Thoracic aorta endothelial cell (primary cell): ENCODE data around the gene PIGM. TPM values are rescaled to one million over a fixed set of nuclear protein-coding genes. Genes with fewer than 3 reads are reported as not detected.

Source experiments
- total RNA-seq: library from RNA; depleted of rRNA; stranded (reverse); fragments of >200 nt; gene quantifications from 2 replicates; pipeline ENCODE4 v1.2.3, GENCODE V29; 2012

Gene PIGM
- 6.5 and 6.9 TPM in 2 replicates for total RNA-seq

DNA sequence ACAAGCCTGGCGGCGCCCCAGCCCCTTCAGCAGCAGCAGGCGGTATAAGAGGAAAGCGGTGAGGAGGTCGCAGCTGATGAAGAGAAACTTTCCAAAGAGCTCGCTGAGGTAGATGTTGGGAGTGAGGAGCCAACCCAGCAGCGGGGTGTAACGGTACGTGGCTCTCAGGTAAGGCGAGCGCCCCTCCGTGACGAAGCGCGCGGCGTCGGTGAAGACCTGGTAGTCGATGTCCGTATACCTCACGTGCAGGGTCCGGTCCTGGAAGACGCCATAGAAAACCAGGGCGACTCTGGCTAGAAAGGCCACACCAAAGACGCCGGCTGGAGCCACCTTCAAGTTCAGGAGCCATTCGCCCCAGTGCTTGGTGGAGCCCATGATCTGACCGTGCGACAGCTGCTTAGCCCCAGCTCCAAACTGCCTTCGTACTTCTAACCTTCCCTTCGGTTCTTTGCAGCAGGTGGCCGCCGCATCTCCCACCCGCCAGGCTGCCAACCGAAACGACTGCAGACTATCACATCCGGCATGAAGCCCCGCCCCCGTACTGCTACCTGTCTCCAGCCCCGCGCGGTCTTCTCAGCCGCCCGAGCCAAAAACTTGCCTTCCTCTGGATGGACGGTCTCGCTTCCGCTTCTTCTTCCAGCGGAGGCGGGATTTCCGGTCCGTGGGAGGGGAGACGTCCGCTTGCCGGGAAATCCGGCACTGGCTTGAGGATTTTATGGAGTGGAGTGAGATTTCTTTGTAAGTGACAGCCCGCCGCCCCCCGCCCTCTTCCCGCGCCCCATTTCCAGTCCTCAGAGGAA, at the start of gene PIGM:
Gene PIGM, minus strand, starts transcription at position 626 of the 800 bp plus-strand sequence. Its CDS starts 251 bp downstream, at position 375.

GRCh38 chr1:160081261-160081936, 49.6 kb upstream of the PIGM start, which contains the start of gene KCNJ9:
Gene KCNJ9, plus strand, starts transcription at chr1:160081538. Its CDS starts 2,493 bp downstream, at chr1:160084031.

DNA sequence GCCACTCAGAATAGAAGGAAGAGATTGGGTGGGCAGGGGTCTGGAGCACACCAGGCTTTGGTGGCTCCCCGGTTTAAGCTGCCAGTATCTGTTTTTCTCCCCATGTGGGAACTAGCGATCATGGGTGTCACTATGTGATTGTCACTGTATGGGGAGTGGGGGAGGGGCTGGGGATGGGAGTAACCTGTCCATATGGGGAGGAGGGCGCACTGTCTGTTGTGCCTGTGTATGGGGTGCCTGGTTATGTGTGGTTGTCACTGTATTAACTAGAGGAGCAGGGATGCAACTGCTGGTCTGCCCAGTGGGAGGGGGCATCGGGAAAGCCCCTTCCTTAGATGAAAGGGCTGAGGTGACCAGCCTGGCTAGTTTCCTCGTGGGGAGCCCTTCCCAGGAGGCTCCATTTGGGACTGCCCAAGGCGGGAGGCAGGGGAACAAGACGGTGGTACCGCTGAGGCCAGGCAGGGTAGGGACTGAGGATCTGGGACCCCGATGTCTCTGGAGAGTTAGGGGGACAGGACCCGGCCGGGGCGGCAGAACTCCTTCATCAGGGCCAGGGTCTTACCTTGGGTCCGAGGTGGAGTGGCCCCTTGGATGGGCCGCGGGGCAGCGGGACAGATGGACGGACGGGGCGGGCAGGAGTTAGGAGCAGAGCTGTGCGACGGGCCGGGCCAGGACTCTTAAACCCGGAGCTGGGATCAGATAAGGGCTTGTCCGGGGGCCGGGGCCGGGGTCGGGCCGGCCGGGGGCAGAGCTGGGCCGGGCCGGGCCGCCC, 37.9 kb upstream of the PIGM start, which contains the start of gene KCNJ10:
Gene KCNJ10, minus strand, starts transcription at position 701 of the 772 bp plus-strand sequence. CDS start 27,628 bp downstream, outside the sequence.

Other genes with a start within 250 kb of the PIGM start
- gene FCRL6, start 229.6 kb downstream of the PIGM start, total RNA-seq = not detected in 2 replicates
- not detected in 2 replicates for gene SLAMF8, start 205.1 kb downstream of the PIGM start, total RNA-seq
- gene VSIG8, start 169.3 kb downstream of the PIGM start, total RNA-seq = not detected in 2 replicates
- 1.1 and 1.6 TPM in 2 replicates for gene CFAP45, start 131.8 kb downstream of the PIGM start, total RNA-seq
- gene TAGLN2, start 106.5 kb downstream of the PIGM start, total RNA-seq = 454 and 578 TPM in 2 replicates
- gene IGSF9, start 86.4 kb downstream of the PIGM start, total RNA-seq = 0.07 TPM in 1 of 2 replicates, not detected in the other
- not detected in 2 replicates for gene SLAMF9, start 77.8 kb downstream of the PIGM start, total RNA-seq
- not detected in 2 replicates for gene KCNJ10, start 38.2 kb upstream of the PIGM start, total RNA-seq
- not detected in 2 replicates for gene KCNJ9, start 49.5 kb upstream of the PIGM start, total RNA-seq
- 7.6 and 9.8 TPM in 2 replicates for gene IGSF8, start 66.6 kb upstream of the PIGM start, total RNA-seq
- not detected in 2 replicates for gene ATP1A2, start 83.8 kb upstream of the PIGM start, total RNA-seq
- gene ATP1A4, start 119.6 kb upstream of the PIGM start, total RNA-seq = not detected in 2 replicates
- not detected in 2 replicates for gene CASQ1, start 158.6 kb upstream of the PIGM start, total RNA-seq
- 154 and 208 TPM in 2 replicates for gene PEA15, start 173.4 kb upstream of the PIGM start, total RNA-seq
- gene DCAF8, start 230.6 kb upstream of the PIGM start, total RNA-seq = 91.8 and 96.1 TPM in 2 replicates